Measurements from ENCODE around the gene GXYLT2. TPM values are rescaled to one million over a fixed set of nuclear protein-coding genes. Genes with fewer than 3 reads are reported as not detected.
"Not testable (repeated sequence)": the region's sequence is repeated elsewhere in the genome, so short reads cannot be mapped to it uniquely, and the experiment has no call there.

The GXYLT2 gene
- total RNA-seq, 2 donors from 2014 or later, result 5.2 to 5.6 TPM

GRCh38 chr3:72999951-73000350 is 112.1 kb downstream of the GXYLT2 start:
- no peak for TF ChIP-seq CTCF (IDR thresholded peaks at IDR 0.05)
- no peak for TF ChIP-seq POLR2A (IDR thresholded peaks at IDR 0.05)
- Histone ChIP-seq H3K4me3 (no peak overlapping the region), H3K27ac (no peak overlapping the region), H3K36me3 (replicated peaks in 1 of 2; ENCODE audit: insufficient read depth in 1 of 2, low read depth in 2 of 2) (no peaks in the 10 kb centered on the region), H3K9me3 (no peaks in the 10 kb centered on the region), H3K4me1 (peaks cover 48% of the 10 kb centered on the region), H3K27me3 (no peaks in the 10 kb centered on the region)
- DNase-seq (no peak), ATAC-seq (no peak)
- 45 to 55% methylated on average over 2 of the region's 2 CpGs for WGBS, 2 donors
- intact Hi-C loops (cut with DNase I), result no loop called here

DNA sequence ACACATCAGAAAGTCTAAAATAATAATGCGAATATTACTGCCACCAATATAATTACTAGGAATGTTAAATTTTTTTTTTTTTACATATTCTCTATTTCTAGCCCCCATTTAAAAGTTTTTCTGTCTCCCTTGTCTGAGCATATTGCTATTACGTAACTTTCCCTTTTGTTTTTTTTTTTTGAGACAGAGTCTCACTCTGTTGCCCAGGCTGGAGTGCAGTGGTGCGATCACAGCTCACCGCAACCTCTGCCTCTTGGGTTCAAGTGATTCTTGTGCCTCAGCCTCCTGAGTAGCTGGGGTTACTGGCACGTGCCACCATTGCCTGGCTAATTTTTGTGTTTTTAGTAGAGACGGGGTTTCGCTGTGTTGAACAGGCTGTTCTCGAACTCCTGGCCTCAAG is 115.2 kb downstream of the GXYLT2 start:
- ATAC-seq; H3K4me3 ChIP-seq; intact Hi-C loops (cut with DNase I); H3K36me3 ChIP-seq (replicated peaks in 1 of 2; ENCODE audit: insufficient read depth in 1 of 2, low read depth in 2 of 2); H3K27me3 ChIP-seq; H3K27ac ChIP-seq; H3K9me3 ChIP-seq; DNase-seq: not testable (repeated sequence)
- H3K4me1 ChIP-seq, result peaks cover 43% of the 10 kb centered on the region
- WGBS, 2 donors, result 92 to 94% methylated on average over 8 of the region's 8 CpGs

DNA sequence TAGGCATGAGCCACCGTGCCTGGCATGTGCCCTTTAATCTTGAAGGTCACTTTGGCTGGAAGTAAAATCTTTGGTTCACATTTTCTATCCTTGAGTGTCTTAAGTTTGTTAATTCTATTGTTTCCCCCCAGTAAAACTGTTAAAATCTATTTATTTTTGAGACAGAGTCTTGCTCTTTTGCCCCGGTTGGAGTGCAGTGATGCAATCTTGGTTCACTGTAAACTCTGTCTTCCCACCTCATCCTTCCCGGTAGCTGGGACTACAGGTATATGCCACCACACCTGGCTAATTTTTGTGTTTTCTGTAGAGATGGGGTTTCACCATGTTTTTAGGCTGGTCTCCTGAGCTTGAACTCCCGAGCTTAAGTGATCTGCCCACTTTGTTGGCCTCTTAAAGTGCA is 116.5 kb downstream of the GXYLT2 start:
- Histone ChIP-seq H3K4me1 (peaks cover 39% of the 10 kb centered on the region), H3K9me3 (no peaks in the 10 kb centered on the region), H3K36me3 (replicated peaks in 1 of 2; ENCODE audit: insufficient read depth in 1 of 2, low read depth in 2 of 2) (no peaks in the 10 kb centered on the region), H3K27me3 (no peaks in the 10 kb centered on the region), H3K27ac (no peak overlapping the region), H3K4me3 (no peak overlapping the region)
- TF ChIP-seq POLR2A (IDR thresholded peaks at IDR 0.05) (no peak), CTCF (IDR thresholded peaks at IDR 0.05) (no peak)
- intact Hi-C loops (cut with DNase I), result no loop called here
- 76 to 79% methylated on average over 4 of the region's 4 CpGs for WGBS, 2 donors
- no peak for DNase-seq
- no peak for ATAC-seq

DNA sequence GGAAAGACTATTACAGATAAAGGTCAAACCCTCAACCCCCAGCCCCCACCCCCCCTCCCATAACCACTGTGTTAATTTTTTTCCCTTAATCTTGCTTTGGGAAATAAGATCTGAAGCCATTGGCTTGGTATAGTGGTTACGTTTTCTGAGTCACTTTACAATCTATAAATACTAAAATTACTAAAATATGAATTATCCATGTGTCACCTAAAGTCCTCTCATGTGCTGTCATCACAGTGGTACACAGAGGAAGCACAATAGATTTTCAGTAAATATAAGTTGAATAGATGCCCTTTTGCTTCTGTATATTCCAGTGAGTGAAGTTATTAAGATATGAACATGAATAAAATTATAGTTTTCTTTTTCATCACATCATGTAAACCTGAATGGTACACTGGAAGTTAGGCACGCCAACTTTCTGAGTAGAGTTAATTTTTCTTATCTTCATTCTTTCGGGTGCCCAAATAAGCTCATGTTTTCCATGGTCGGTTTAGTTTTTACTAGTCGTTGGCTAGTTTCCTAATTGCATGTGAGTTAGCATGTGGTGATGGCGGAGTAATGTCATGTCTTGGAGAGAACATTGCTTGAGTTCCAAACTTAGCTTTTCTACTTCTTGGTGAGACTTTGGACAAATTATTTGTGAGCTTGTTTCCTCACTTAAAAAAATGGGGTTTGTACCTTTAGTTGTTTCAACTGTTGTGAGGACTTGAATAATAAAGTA is 120.3 kb downstream of the GXYLT2 start:
- no peak overlapping the region for H3K27ac ChIP-seq
- ATAC-seq (no peak), DNase-seq (no peak)
- no peaks in the 10 kb centered on the region for H3K9me3 ChIP-seq
- H3K4me1 ChIP-seq, result peaks cover 18% of the 10 kb centered on the region
- no peak overlapping the region for H3K4me3 ChIP-seq
- H3K27me3 ChIP-seq, result no peaks in the 10 kb centered on the region
- H3K36me3 ChIP-seq (replicated peaks in 1 of 2; ENCODE audit: insufficient read depth in 1 of 2, low read depth in 2 of 2), result peaks cover 0 to 2% of the 10 kb centered on the region in 2 donors
- intact Hi-C loops (cut with DNase I), result no loop called here
- no peak for TF ChIP-seq POLR2A (IDR thresholded peaks at IDR 0.05)
- TF ChIP-seq CTCF (IDR thresholded peaks at IDR 0.05), result no peak
- WGBS, 2 donors, result 30 to 40% methylated on average over 6 of the region's 6 CpGs

GRCh38 chr3:73009008-73009407 is 121.2 kb downstream of the GXYLT2 start:
- Histone ChIP-seq H3K27ac (no peak overlapping the region), H3K4me1 (peaks cover 13% of the 10 kb centered on the region), H3K36me3 (replicated peaks in 1 of 2; ENCODE audit: insufficient read depth in 1 of 2, low read depth in 2 of 2) (peaks cover 0 to 2% of the 10 kb centered on the region in 2 donors), H3K9me3 (no peaks in the 10 kb centered on the region), H3K4me3 (no peak overlapping the region), H3K27me3 (no peaks in the 10 kb centered on the region)
- DNase-seq, result no peak
- no peak for TF ChIP-seq CTCF (IDR thresholded peaks at IDR 0.05)
- no peak for TF ChIP-seq POLR2A (IDR thresholded peaks at IDR 0.05)
- no peak for ATAC-seq
- intact Hi-C loops (cut with DNase I), result no loop called here
- WGBS, 2 donors, result 62 to 77% methylated on average over 4 of the region's 4 CpGs
